GM23338 (cell line): Measurements from ENCODE around the gene ARMH4. TPM values are rescaled to one million over a fixed set of nuclear protein-coding genes. Genes with fewer than 3 reads are reported as not detected.
A peak's percentile ranks its signal among the peaks of the same experiment; 100 is the strongest.

Experiments used
- ATAC-seq: fragments of 200-7000 bp; cut with Tn5 transposase; 3 replicates; pipeline ENCODE4 v1.9.1; 2020
- DNase-seq: peaks from one replicate; pipeline ENCODE4 v3.0.0-alpha.2; 2015; ENCODE audit warnings: low spot score
- H2AFZ ChIP-seq: fragments of 200-600 bp; sonication (generic); 2 replicates; pipeline ENCODE4 v1.8.0; 2016; ENCODE audit warnings: antibody characterized with exemption, mild to moderate bottlenecking, moderate library complexity
- H3F3A ChIP-seq: fragments of 200-600 bp; sonication (generic); replicated peaks from 2 replicates; pipeline ENCODE4 v1.8.0; 2017; ENCODE audit warnings: antibody characterized with exemption, mixed run types, low read depth
- H3K27ac ChIP-seq: fragments of 200-600 bp; sonication (generic); 2 replicates; pipeline ENCODE4 v1.6.1; 2016; ENCODE audit warnings: low read depth
- H3K27me3 ChIP-seq: fragments of 200-600 bp; sonication (generic); 2 replicates; pipeline ENCODE4 v1.8.0; 2016; ENCODE audit warnings: mild to moderate bottlenecking, mixed run types, moderate library complexity; ENCODE audit not compliant: insufficient read depth
- H3K36me3 ChIP-seq: fragments of 200-600 bp; sonication (generic); 2 replicates; pipeline ENCODE4 v1.8.0; 2016; ENCODE audit warnings: mild to moderate bottlenecking; ENCODE audit not compliant: insufficient read depth
- H3K4me1 ChIP-seq: fragments of 200-600 bp; sonication (generic); 2 replicates; pipeline ENCODE4 v1.8.0; 2016; ENCODE audit warnings: mild to moderate bottlenecking, moderate library complexity; ENCODE audit not compliant: insufficient read depth
- H3K4me2 ChIP-seq: fragments of 200-600 bp; sonication (generic); 2 replicates; pipeline ENCODE4 v1.7.1; 2017; ENCODE audit warnings: mixed run types
- H3K4me3 ChIP-seq: fragments of 200-600 bp; sonication (generic); 2 replicates; pipeline ENCODE4 v1.6.1; 2016; ENCODE audit warnings: mixed run types
- H3K79me2 ChIP-seq: fragments of 200-600 bp; sonication (generic); replicated peaks from 2 replicates; pipeline ENCODE4 v1.8.0; 2017; ENCODE audit warnings: mild to moderate bottlenecking; ENCODE audit not compliant: insufficient read depth
- H3K9me2 ChIP-seq: fragments of 200-600 bp; sonication (generic); 2 replicates; pipeline ENCODE4 v1.8.0; 2017; ENCODE audit not compliant: insufficient read depth
- H4K20me1 ChIP-seq: fragments of 200-600 bp; sonication (generic); replicated peaks from 2 replicates; pipeline ENCODE4 v1.8.0; 2017; ENCODE audit warnings: mild to moderate bottlenecking; ENCODE audit not compliant: insufficient read depth
- H3K27ac Mint-ChIP-seq: 2 replicates; pipeline ENCODE4 v1.8.0; 2020; ENCODE audit warnings: inconsistent platforms, mild to moderate bottlenecking, moderate library complexity, mixed read lengths
- H3K27me3 Mint-ChIP-seq: 3 replicates; pipeline ENCODE4 v1.8.0; 2022; ENCODE audit warnings: low read depth, mild to moderate bottlenecking, moderate library complexity, mixed read lengths, inconsistent platforms; ENCODE audit not compliant: insufficient read depth, poor library complexity
- H3K36me3 Mint-ChIP-seq: 3 replicates; pipeline ENCODE4 v1.8.0; 2021; ENCODE audit warnings: low read depth, mild to moderate bottlenecking, inconsistent platforms, moderate library complexity, mixed read lengths
- H3K4me1 Mint-ChIP-seq: 3 replicates; pipeline ENCODE4 v1.8.0; 2020; ENCODE audit warnings: mild to moderate bottlenecking, inconsistent platforms, mixed read lengths
- H3K4me3 Mint-ChIP-seq: 3 replicates; pipeline ENCODE4 v1.8.0; 2021; ENCODE audit warnings: moderate library complexity, mild to moderate bottlenecking, inconsistent platforms, mixed read lengths
- H3K9me3 Mint-ChIP-seq: 3 replicates; pipeline ENCODE4 v1.8.0; 2020; ENCODE audit warnings: moderate library complexity, mild to moderate bottlenecking, inconsistent platforms, mixed read lengths
- CREB1 ChIP-seq: fragments of 250-450 bp; sonication (Bioruptor Pico); IDR thresholded peaks from 2 replicates; pipeline ENCODE4 v1.5.0; 2020; ENCODE audit warnings: low read depth, mild to moderate bottlenecking, moderate library complexity
- EZH2 ChIP-seq: fragments of 200-600 bp; sonication (generic); IDR thresholded peaks from one replicate; pipeline ENCODE4 v1.8.0; 2017; ENCODE audit warnings: antibody characterized with exemption, mild to moderate bottlenecking, low read depth; ENCODE audit not compliant: unreplicated experiment
- EZH2phosphoT487 ChIP-seq: fragments of 200-600 bp; sonication (generic); IDR thresholded peaks from one replicate; pipeline ENCODE4 v1.8.1; 2018; ENCODE audit warnings: antibody characterized with exemption; ENCODE audit not compliant: unreplicated experiment
- NANOG ChIP-seq: IDR thresholded peaks from 2 replicates; pipeline ENCODE4 v1.6.1; 2016; ENCODE audit warnings: antibody characterized with exemption, borderline replicate concordance
- POLR2AphosphoS5 ChIP-seq: IDR thresholded peaks from 2 replicates; pipeline ENCODE4 v1.6.1; 2016; ENCODE audit warnings: antibody characterized with exemption, low read depth
- REST ChIP-seq: IDR thresholded peaks from one replicate; pipeline ENCODE4 v1.6.1; 2018; ENCODE audit warnings: antibody characterized with exemption; ENCODE audit not compliant: unreplicated experiment
- ZNF331 ChIP-seq: fragments of 250-450 bp; sonication (Bioruptor Pico); IDR thresholded peaks from 2 replicates; pipeline ENCODE4 v1.5.0; 2020; ENCODE audit warnings: low read depth, mild to moderate bottlenecking, moderate library complexity
- polyA plus RNA-seq: library from polyadenylated mRNA; unstranded; fragments of >200 nt; fragmentation: Nextera tagmentation; extraction: Ambion mirVana; gene quantifications from 2 replicates; pipeline ENCODE4 v1.2.1, GENCODE V29; 2016
- total RNA-seq: library from RNA; depleted of rRNA; stranded (reverse); fragments of >200 nt; shearing (Covaris generic); gene quantifications from 2 replicates; pipeline ENCODE4 v1.2.3, GENCODE V29; 2014
- TF ChIP-seq, protein P1 (sequence below): IDR thresholded peaks from 2 replicates; pipeline ENCODE4 v1.6.1; 2016; ENCODE audit warnings: antibody characterized with exemption

The ARMH4 gene
- total and polyA plus RNA-seq, 2 experiments from 2014 or later, result 15.5 to 20.2 TPM

- Histone ChIP-seq H2AFZ (peak within 1 kb of the TSS; percentile 100), H3K9me2 (no peaks in the 10 kb centered on the region), H3K79me2 (peaks cover 26% of the 10 kb centered on the region), H4K20me1 (0 out of 2 replicates have a peak, but pooled peaks cover 10% of the 10 kb centered on the region), H3K4me1 (peaks cover 11% of the 10 kb centered on the region), H3K27me3 (no peaks in the 10 kb centered on the region), H3K4me2 (peak within 1 kb of the TSS; percentile 100), H3K27ac (peak within 1 kb of the TSS; percentile 83; the same call in 1 of the 2 replicates), H3F3A (no peaks in the 10 kb centered on the region), H3K4me3 (peak within 1 kb of the TSS; percentile 99), H3K36me3 (no peaks in the 10 kb centered on the region)
- H3K27me3 Mint-ChIP-seq, result peaks cover 4% of the 10 kb centered on the region
- DNase-seq (peak; percentile 83), ATAC-seq (peak; percentile 95)
- peak; percentile 9; the same call in 1 of the 2 replicates for TF ChIP-seq CREB1 (CRISPR knock-in tag)
- peak; percentile 84 for TF ChIP-seq POLR2AphosphoS5
- TF ChIP-seq, protein P1, sequence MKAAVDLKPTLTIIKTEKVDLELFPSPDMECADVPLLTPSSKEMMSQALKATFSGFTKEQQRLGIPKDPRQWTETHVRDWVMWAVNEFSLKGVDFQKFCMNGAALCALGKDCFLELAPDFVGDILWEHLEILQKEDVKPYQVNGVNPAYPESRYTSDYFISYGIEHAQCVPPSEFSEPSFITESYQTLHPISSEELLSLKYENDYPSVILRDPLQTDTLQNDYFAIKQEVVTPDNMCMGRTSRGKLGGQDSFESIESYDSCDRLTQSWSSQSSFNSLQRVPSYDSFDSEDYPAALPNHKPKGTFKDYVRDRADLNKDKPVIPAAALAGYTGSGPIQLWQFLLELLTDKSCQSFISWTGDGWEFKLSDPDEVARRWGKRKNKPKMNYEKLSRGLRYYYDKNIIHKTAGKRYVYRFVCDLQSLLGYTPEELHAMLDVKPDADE, result no peak
- TF ChIP-seq NANOG, result no peak
- no peaks in the 10 kb centered on the region for H3K9me3 Mint-ChIP-seq
- H3K4me1 Mint-ChIP-seq, result peaks cover 11% of the 10 kb centered on the region
- H3K27ac Mint-ChIP-seq, result peak within 1 kb of the TSS; percentile 88
- H3K4me3 Mint-ChIP-seq, result peak within 1 kb of the TSS; percentile 96
- peaks cover 3% of the 10 kb centered on the region; the same call in 1 of the 3 replicates for H3K36me3 Mint-ChIP-seq
Observed at GRCh38 chr14:58199726-58200479, 47.9 kb upstream of the ARMH4 start, which contains the start of gene ACTR10. TSS of gene ACTR10 (plus strand) at chr14:58200149. CDS start at chr14:58200218, 69 bp downstream.

- Mint-ChIP-seq H3K4me3 (no peak overlapping the region), H3K27me3 (peaks cover 2% of the 10 kb centered on the region), H3K27ac (no peak overlapping the region), H3K4me1 (peaks cover 11% of the 10 kb centered on the region), H3K9me3 (no peaks in the 10 kb centered on the region), H3K36me3 (no peaks in the 10 kb centered on the region)
- no peak overlapping the region for H3K4me2 ChIP-seq
- no peaks in the 10 kb centered on the region for H3K27me3 ChIP-seq
- H3K4me3 ChIP-seq, result no peak overlapping the region
- H3K27ac ChIP-seq, result no peak overlapping the region
- H3K4me1 ChIP-seq, result peaks cover 11% of the 10 kb centered on the region
- TF ChIP-seq POLR2AphosphoS5 (no peak), ZNF331 (CRISPR knock-in tag) (no peak), EZH2 (no peak), EZH2phosphoT487 (no peak), REST (no peak)
- H3K36me3 ChIP-seq, result no peaks in the 10 kb centered on the region
- H3K9me2 ChIP-seq, result no peaks in the 10 kb centered on the region
- H3K79me2 ChIP-seq, result peaks cover 26% of the 10 kb centered on the region
- H3F3A ChIP-seq, result no peaks in the 10 kb centered on the region
- no peak overlapping the region for H2AFZ ChIP-seq
- DNase-seq, result no peak
- H4K20me1 ChIP-seq, result 0 out of 2 replicates have a peak, but pooled peaks cover 10% of the 10 kb centered on the region
- no peak for ATAC-seq
Observed at GRCh38 chr14:58198086-58198485, 46.1 kb upstream of the ARMH4 start.
